AG04450 (cell line): ENCODE data around the gene EEF1G. TPM values are rescaled to one million over a fixed set of nuclear protein-coding genes. Genes with fewer than 3 reads are reported as not detected.

Experiments used
- CTCF ChIA-PET: fragments of 300-600, 350-600 bp; formaldehyde crosslinking; extraction: SDS; loops from one replicate; lab custom pipeline; 2022; ENCODE audit warnings: antibody characterized with exemption, inconsistent platforms; lab: Charles Lee
- POLR2A ChIA-PET: fragments of 350-600 bp; formaldehyde crosslinking; extraction: SDS; loops from one replicate; lab custom pipeline; 2021; ENCODE audit warnings: antibody characterized with exemption, inconsistent platforms; lab: Yijun Ruan, JAX
- DNase-seq: peaks from one replicate; pipeline ENCODE4 v3.0.0-alpha.2; 2011; ENCODE audit warnings: low read depth, low spot score
- H3K27ac ChIP-seq: one replicate; pipeline ENCODE4 v1.5.1; 2012; ENCODE audit warnings: low read depth, low read length, control low read depth
- H3K27me3 ChIP-seq: one replicate; pipeline ENCODE4 v1.6.0; 2012; ENCODE audit warnings: low read length; ENCODE audit not compliant: control insufficient read depth, insufficient read depth
- H3K4me3 ChIP-seq: 2 replicates; pipeline ENCODE4 v1.5.1; 2011; ENCODE audit warnings: mild to moderate bottlenecking, low read depth, low read length, control low read depth
- H3K9me3 ChIP-seq: 2 replicates; pipeline ENCODE4 v1.5.1; 2012; ENCODE audit warnings: low read length; ENCODE audit not compliant: control insufficient read depth, insufficient read depth
- CTCF ChIP-seq: IDR thresholded peaks from 2 replicates; pipeline ENCODE4 v1.5.1; 2011; ENCODE audit warnings: low read depth, low read length, control low read depth, inconsistent platforms
- polyA plus RNA-seq: library from polyadenylated mRNA; depleted of rRNA; stranded (reverse); fragments of >200 nt; gene quantifications from 2 replicates; pipeline ENCODE4 v1.2.3, GENCODE V29; 2011

EEF1G gene
- polyA plus RNA-seq, 1 experiment, result 2,186 TPM

GRCh38 chr11:62578541-62578940 is 4.8 kb upstream of the EEF1G start:
- TF ChIP-seq CTCF, result no peak
- Histone ChIP-seq H3K27me3 (no peaks in the 10 kb centered on the region), H3K4me3 (no peak overlapping the region), H3K27ac (no peak overlapping the region), H3K9me3 (no peaks in the 10 kb centered on the region; the same call in 1 of the 2 replicates)
- CTCF ChIA-PET, result interaction anchor here (1.5 kb wide), 1 partner anchor 102 kb away, joined by 3 read pairs; no protein-coding TSS in a partner anchor
- POLR2A ChIA-PET, result interaction anchor here (1.3 kb wide), 1 partner anchor 13 kb away, joined by 7 read pairs; the partner anchor contains the start of gene TUT1
- DNase-seq, result no peak

DNA sequence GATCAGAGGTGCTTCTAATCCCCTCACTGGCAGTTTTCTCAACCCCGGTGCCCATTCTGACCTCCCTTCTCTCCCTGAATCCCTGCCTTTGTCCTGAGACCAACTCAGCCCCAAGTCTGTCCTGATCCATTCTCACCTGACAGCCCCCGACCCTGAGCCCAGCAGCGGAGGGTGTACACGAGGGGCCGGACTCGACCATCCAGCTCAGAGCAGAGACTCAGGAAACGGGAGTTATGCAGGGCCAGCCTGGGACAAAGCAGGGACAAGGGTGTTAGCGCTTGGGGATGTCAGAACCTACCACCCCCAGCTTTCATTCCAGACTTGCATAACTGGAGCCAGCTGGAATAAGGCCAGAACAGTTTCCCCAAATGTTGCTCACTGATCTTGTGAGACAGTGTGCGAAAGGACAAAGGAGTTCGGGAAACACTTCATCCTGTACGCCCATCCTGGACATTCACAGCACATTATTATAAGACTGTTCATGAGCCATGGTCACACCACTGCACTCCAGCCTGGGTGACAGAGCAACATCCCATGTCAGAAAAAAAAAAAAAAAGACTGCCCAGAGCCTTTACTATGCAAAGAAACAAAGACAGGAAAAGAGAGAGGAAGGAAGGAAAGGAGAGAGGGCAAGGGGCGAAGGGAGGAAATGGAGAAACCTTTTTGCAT is 3.5 kb upstream of the EEF1G start:
- Histone ChIP-seq H3K9me3 (no peaks in the 10 kb centered on the region; the same call in 1 of the 2 replicates), H3K27ac (no peak overlapping the region), H3K27me3 (no peaks in the 10 kb centered on the region), H3K4me3 (no peak overlapping the region)
- DNase-seq, result no peak
- TF ChIP-seq CTCF, result no peak
- ChIA-PET CTCF (interaction anchor here (1.5 kb wide), 2 partner anchors 104 to 153 kb away, joined by 3 to 4 read pairs; no protein-coding TSS in a partner anchor), POLR2A (no interaction called here)

GRCh38 chr11:62575837-62576236 is 2.1 kb upstream of the EEF1G start:
- TF ChIP-seq CTCF, result no peak
- ChIA-PET CTCF (no interaction called here), POLR2A (interaction anchor here (3.7 kb wide), 1 partner anchor 16 kb away, joined by 67 read pairs; the partner anchor contains the start of gene TUT1)
- no peak for DNase-seq
- H3K27ac ChIP-seq, result peak overlapping the region; percentile 39
- no peaks in the 10 kb centered on the region for H3K27me3 ChIP-seq
- no peaks in the 10 kb centered on the region; the same call in 1 of the 2 replicates for H3K9me3 ChIP-seq
- H3K4me3 ChIP-seq, result peak overlapping the region; percentile 73

GRCh38 chr11:62575156-62575555 is 1.5 kb upstream of the EEF1G start:
- no peak for TF ChIP-seq CTCF
- DNase-seq, result no peak
- H3K27ac ChIP-seq, result peak overlapping the region; percentile 98
- CTCF ChIA-PET, result interaction anchor here (0.6 to 2.7 kb wide), 6 partner anchors 14 to 181 kb away, joined by 3 to 14 read pairs (median 9); no protein-coding TSS in a partner anchor
- no peaks in the 10 kb centered on the region; the same call in 1 of the 2 replicates for H3K9me3 ChIP-seq
- H3K4me3 ChIP-seq, result peak overlapping the region; percentile 73
- H3K27me3 ChIP-seq, result no peaks in the 10 kb centered on the region
- POLR2A ChIA-PET, result interaction anchor here (0.7 to 3.7 kb wide), 7 partner anchors 15 to 266 kb away, joined by 3 to 67 read pairs (median 24); partner anchors contain the start of genes C11orf98, CSKMT, LBHD1 and TUT1
